ACC112 (cell line): ENCODE data around the gene CADPS2.
"Not testable (repeated sequence)": the region's sequence is repeated elsewhere in the genome, so short reads cannot be mapped to it uniquely, and the experiment has no call there.

Experiments
- H2AFZ ChIP-seq: fragments of 200-600 bp; sonication (generic); one replicate; pipeline ENCODE4 v1.6.0; 2017; ENCODE audit warnings: antibody characterized with exemption, low read length; ENCODE audit not compliant: unreplicated experiment
- H3K27ac ChIP-seq: fragments of 200-600 bp; sonication (generic); 2 replicates; pipeline ENCODE4 v1.5.1; 2014; ENCODE audit warnings: low read depth, mild to moderate bottlenecking, antibody characterized with exemption, low read length, moderate library complexity
- H3K27me3 ChIP-seq: fragments of 200-600 bp; sonication (generic); 2 replicates; pipeline ENCODE4 v1.6.1; 2014; ENCODE audit warnings: mild to moderate bottlenecking, antibody characterized with exemption, low read length, moderate library complexity, mixed read lengths; ENCODE audit not compliant: insufficient read depth
- H3K36me3 ChIP-seq: fragments of 200-600 bp; sonication (generic); 2 replicates; pipeline ENCODE4 v1.6.1; 2016; ENCODE audit warnings: mild to moderate bottlenecking, antibody characterized with exemption, low read length, moderate library complexity, mixed read lengths; ENCODE audit not compliant: insufficient read depth
- H3K4me1 ChIP-seq: fragments of 200-600 bp; sonication (generic); one replicate; pipeline ENCODE4 v1.6.1; 2016; ENCODE audit warnings: low read length, mixed read lengths; ENCODE audit not compliant: insufficient read depth, unreplicated experiment, control insufficient read depth
- H3K4me3 ChIP-seq: fragments of 200-600 bp; sonication (generic); 2 replicates; pipeline ENCODE4 v1.5.1; 2014; ENCODE audit warnings: mild to moderate bottlenecking, low read depth, low read length
- H3K79me2 ChIP-seq: fragments of 200-600 bp; sonication (generic); one replicate; pipeline ENCODE4 v1.6.0; 2016; ENCODE audit warnings: low read length; ENCODE audit not compliant: control insufficient read depth, unreplicated experiment, insufficient read depth

CADPS2 gene

GRCh38 chr7:122651451-122651850 is 234.8 kb downstream of the CADPS2 start:
- H3K4me1 ChIP-seq = no peaks in the 10 kb centered on the region
- H3K27me3 ChIP-seq = no peaks in the 10 kb centered on the region
- H3K79me2 ChIP-seq = no peaks in the 10 kb centered on the region
- H2AFZ ChIP-seq = no peak overlapping the region
- no peak overlapping the region for H3K27ac ChIP-seq
- no peaks in the 10 kb centered on the region for H3K36me3 ChIP-seq
- no peak overlapping the region for H3K4me3 ChIP-seq

GRCh38 chr7:122643250-122643649 is 243.0 kb downstream of the CADPS2 start:
- Histone ChIP-seq H3K79me2 (no peaks in the 10 kb centered on the region), H3K27ac (no peak overlapping the region), H3K4me3 (no peak overlapping the region), H3K36me3 (no peaks in the 10 kb centered on the region), H2AFZ (no peak overlapping the region), H3K27me3 (no peaks in the 10 kb centered on the region), H3K4me1 (no peaks in the 10 kb centered on the region)

GRCh38 chr7:122638459-122638858 is 247.8 kb downstream of the CADPS2 start:
- no peak overlapping the region for H2AFZ ChIP-seq
- H3K4me3 ChIP-seq = no peak overlapping the region
- no peaks in the 10 kb centered on the region for H3K36me3 ChIP-seq
- H3K27ac ChIP-seq = no peak overlapping the region
- no peaks in the 10 kb centered on the region for H3K79me2 ChIP-seq
- no peaks in the 10 kb centered on the region for H3K4me1 ChIP-seq
- no peaks in the 10 kb centered on the region for H3K27me3 ChIP-seq

GRCh38 chr7:122637784-122638183 is 248.5 kb downstream of the CADPS2 start:
- Histone ChIP-seq H3K27me3 (no peaks in the 10 kb centered on the region), H3K4me1 (no peaks in the 10 kb centered on the region), H3K27ac (no peak overlapping the region), H3K36me3 (no peaks in the 10 kb centered on the region), H3K79me2 (no peaks in the 10 kb centered on the region), H3K4me3 (no peak overlapping the region), H2AFZ (no peak overlapping the region)

GRCh38 chr7:122635481-122635880 is 250.8 kb downstream of the CADPS2 start:
- not testable (repeated sequence) for H3K4me3 ChIP-seq, H3K4me1 ChIP-seq, H3K79me2 ChIP-seq, H3K27me3 ChIP-seq, H2AFZ ChIP-seq, H3K36me3 ChIP-seq, H3K27ac ChIP-seq

- Histone ChIP-seq H3K79me2 (no peaks in the 10 kb centered on the region), H3K36me3 (no peaks in the 10 kb centered on the region), H3K27me3 (no peaks in the 10 kb centered on the region), H3K4me3 (no peak overlapping the region), H3K4me1 (peaks cover 8% of the 10 kb centered on the region), H3K27ac (no peak overlapping the region), H2AFZ (no peak overlapping the region)
Measured at GRCh38 chr7:122633472-122633871, 252.8 kb downstream of the CADPS2 start.

GRCh38 chr7:122632238-122632637 is 254.0 kb downstream of the CADPS2 start:
- no peaks in the 10 kb centered on the region for H3K79me2 ChIP-seq
- no peaks in the 10 kb centered on the region for H3K36me3 ChIP-seq
- no peaks in the 10 kb centered on the region for H3K27me3 ChIP-seq
- peaks cover 12% of the 10 kb centered on the region for H3K4me1 ChIP-seq
- no peak overlapping the region for H3K27ac ChIP-seq
- H2AFZ ChIP-seq = no peak overlapping the region
- no peak overlapping the region for H3K4me3 ChIP-seq

- H3K79me2 ChIP-seq = no peaks in the 10 kb centered on the region
- no peak overlapping the region for H3K27ac ChIP-seq
- peaks cover 12% of the 10 kb centered on the region for H3K4me1 ChIP-seq
- H3K27me3 ChIP-seq = no peaks in the 10 kb centered on the region
- no peak overlapping the region for H2AFZ ChIP-seq
- no peak overlapping the region for H3K4me3 ChIP-seq
- no peaks in the 10 kb centered on the region for H3K36me3 ChIP-seq
Measured at GRCh38 chr7:122629412-122629953, 256.8 kb downstream of the CADPS2 start.

GRCh38 chr7:122628651-122629411 is 257.4 kb downstream of the CADPS2 start:
- Histone ChIP-seq H3K4me3 (no peak overlapping the region), H2AFZ (no peak overlapping the region), H3K27me3 (no peaks in the 10 kb centered on the region), H3K27ac (no peak overlapping the region), H3K4me1 (peaks cover 15% of the 10 kb centered on the region), H3K36me3 (no peaks in the 10 kb centered on the region), H3K79me2 (no peaks in the 10 kb centered on the region)

GRCh38 chr7:122626785-122627184 is 259.5 kb downstream of the CADPS2 start:
- Histone ChIP-seq H3K4me1 (peaks cover 15% of the 10 kb centered on the region), H3K27me3 (no peaks in the 10 kb centered on the region), H3K4me3 (no peak overlapping the region), H3K79me2 (no peaks in the 10 kb centered on the region), H3K27ac (no peak overlapping the region), H2AFZ (no peak overlapping the region), H3K36me3 (no peaks in the 10 kb centered on the region)

GRCh38 chr7:122622682-122623081 is 263.6 kb downstream of the CADPS2 start:
- Histone ChIP-seq H3K27ac (no peak overlapping the region), H3K4me1 (peaks cover 3% of the 10 kb centered on the region), H3K4me3 (no peak overlapping the region), H3K36me3 (no peaks in the 10 kb centered on the region), H2AFZ (no peak overlapping the region), H3K27me3 (no peaks in the 10 kb centered on the region), H3K79me2 (no peaks in the 10 kb centered on the region)
